Right kidney (tissue), 9 donors: ENCODE results near the gene BSPRY.

Source experiments
- DNase-seq: peaks from one replicate; pipeline ENCODE4 v3.0.0-alpha.2; 2016
- long read RNA-seq, 8 donors: transcript quantifications; one replicate each; lab custom pipeline, GENCODE V29; 2026

Gene BSPRY
- long read RNA-seq, donor 1, partial matches to known transcripts, result 0 of 2 reads
- long read RNA-seq, donor 1, other reads (novel, unspliced or antisense), result 0 of 2 reads
- long read RNA-seq, donor 2, partial matches to known transcripts, result 0 of 3 reads
- long read RNA-seq, donor 2, other reads (novel, unspliced or antisense), result 0 of 3 reads
- long read RNA-seq, donor 3, partial matches to known transcripts, result 0 of 3 reads
- long read RNA-seq, donor 3, other reads (novel, unspliced or antisense), result 0 of 3 reads
- long read RNA-seq, donor 4, partial matches to known transcripts, result 0 of 2 reads
- long read RNA-seq, donor 4, other reads (novel, unspliced or antisense), result 0 of 2 reads
- long read RNA-seq, donor 5, transcript BSPRY-201 (6 exons, 2,339 nt), result major isoform, 9 of 45 reads
- long read RNA-seq, donor 5, partial matches to known transcripts, result 10 of 45 reads
- long read RNA-seq, donor 5, other reads (novel, unspliced or antisense), result 26 of 45 reads
- long read RNA-seq, donor 6, partial matches to known transcripts, result 0 of 3 reads
- long read RNA-seq, donor 6, other reads (novel, unspliced or antisense), result 0 of 3 reads
- long read RNA-seq, donor 7, transcript BSPRY-201 (6 exons, 2,339 nt), result major isoform, 6 of 6 reads
- long read RNA-seq, donor 7, partial matches to known transcripts, result 0 of 6 reads
- long read RNA-seq, donor 7, other reads (novel, unspliced or antisense), result 0 of 6 reads
- long read RNA-seq, donor 8, transcript BSPRY-201 (6 exons, 2,339 nt), result major isoform, 6 of 6 reads
- long read RNA-seq, donor 8, partial matches to known transcripts, result 0 of 6 reads
- long read RNA-seq, donor 8, other reads (novel, unspliced or antisense), result 0 of 6 reads

DNA sequence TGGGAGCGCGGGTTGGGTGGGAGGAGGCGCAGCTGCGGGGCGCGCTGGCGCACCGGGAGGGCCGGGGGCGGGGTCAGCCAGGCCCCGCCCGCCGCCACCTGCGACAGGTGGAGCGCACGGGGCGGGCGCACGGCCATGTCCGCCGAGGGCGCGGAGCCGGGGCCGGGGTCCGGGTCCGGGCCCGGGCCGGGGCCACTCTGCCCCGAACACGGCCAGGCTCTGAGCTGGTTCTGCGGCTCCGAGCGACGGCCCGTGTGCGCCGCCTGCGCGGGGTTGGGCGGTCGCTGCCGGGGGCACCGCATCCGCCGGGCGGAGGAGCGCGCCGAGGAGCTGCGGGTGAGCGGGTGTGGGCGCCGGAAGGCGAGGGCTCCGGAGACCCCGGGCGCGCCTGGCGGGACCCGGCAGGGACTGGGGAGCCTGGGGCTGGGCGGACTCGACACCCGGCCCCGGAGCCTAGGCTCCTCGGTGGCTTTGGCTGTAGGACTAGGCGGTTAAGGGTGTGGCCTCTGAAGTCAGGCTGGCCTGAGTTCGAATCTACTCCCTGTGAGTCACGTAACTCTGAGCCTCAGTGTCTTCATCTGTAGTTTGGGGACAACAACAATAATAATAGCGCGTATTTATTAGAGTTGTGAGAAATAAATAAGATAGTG, at the start of gene BSPRY:
Gene BSPRY, plus strand, starts transcription at position 97 of the 650 bp plus-strand sequence. Its CDS starts 39 bp downstream, at position 136.
- peak; percentile 51 for DNase-seq

DNA sequence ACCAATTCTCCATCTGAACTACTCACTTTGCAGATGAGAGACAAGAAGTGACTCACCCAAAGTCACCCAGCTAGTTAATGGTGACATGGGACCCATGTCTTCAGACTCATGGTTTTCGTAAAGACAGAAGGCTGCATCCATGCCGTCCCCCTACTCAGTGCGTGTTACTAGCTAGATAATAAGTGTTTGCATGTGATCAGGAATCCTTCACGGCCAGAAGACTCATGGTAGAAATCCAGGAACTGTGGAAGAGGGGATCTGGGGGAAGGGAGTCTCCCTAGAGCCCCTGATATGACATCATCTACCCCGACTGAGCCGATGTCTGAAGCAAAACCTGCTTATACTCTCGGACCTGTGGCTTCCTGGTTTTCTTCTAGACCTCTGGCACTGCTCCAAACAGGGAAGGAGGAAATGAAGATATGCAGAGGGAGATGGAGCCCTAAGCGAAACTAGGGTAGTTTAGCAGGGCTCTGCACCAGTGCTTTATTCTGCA, 49.5 kb upstream of the BSPRY start:
- DNase-seq, result no peak

DNA sequence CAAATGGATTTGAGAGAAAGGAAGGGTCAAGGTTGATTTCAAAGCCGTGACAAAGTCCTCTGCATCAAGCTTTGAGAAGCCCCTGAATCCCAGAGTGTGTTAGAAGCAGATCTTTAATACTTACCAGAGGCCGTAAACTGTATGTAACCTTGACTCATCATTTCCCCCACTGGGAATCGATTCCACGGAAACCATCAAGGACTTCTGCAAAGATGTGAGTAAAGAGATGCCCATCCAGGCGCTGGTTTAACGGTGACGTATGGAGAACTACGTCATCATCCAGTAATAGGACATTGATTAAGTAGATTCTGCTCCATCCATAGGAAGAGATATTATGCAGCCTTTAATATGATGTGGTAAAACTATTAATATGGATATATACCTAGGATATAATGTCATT, 47.8 kb upstream of the BSPRY start:
- DNase-seq, result no peak

DNA sequence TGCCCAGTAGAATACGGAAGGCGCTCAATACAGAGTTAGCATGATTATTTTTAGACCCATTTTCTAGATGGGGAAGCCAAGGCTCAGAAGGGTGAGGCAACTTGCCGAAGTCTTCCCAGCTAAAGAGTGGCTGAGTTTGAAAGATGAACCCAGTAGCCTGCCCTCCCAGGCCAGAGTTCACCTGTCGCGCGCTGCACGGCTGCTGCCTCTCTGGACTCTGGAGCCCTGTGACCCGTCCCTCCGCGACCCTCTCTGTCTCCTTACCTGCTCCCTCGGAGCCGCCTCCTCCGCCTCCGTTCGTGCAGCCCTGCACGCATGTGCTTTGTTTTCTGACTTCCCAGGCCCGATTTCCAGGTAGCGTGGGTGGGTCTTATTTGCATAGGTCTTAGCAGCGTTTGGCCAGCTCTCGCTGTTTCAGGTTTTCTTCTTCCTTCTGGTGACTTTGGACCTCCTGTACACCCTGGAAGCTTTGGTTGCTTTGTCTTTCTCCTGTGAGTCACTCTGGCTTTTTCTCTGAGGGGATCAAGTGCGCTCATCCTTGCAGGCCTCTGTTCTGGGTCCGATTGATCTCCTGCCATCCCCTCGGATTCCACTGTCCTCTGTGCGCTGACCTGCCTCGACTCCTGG, 46.4 kb upstream of the BSPRY start, which contains the start of gene RNF183:
Gene RNF183, minus strand, starts transcription at position 585 of the 627 bp plus-strand sequence. CDS start 5,192 bp downstream, outside the sequence.
- peak; percentile 33 for DNase-seq

DNA sequence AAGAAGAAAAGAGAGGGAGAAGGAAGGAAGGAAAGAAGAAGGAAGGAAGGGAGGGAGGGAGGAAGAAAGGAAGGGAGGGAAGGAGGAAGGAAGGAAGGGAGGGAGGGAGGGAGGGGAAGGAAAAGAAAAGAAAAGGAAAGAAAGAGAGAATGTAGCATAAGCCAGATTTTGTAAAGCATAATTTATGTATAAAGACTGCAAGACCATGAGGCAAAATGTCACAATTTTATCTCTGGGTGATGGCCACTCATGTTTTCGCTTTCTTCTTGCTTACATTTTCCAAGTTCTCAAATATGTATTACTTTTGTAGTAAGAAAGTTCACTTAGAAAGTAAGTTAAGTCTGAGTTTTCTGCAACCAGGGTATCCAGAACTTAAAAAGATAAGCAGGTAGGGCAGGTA, 42.8 kb upstream of the BSPRY start:
- no peak for DNase-seq

DNA sequence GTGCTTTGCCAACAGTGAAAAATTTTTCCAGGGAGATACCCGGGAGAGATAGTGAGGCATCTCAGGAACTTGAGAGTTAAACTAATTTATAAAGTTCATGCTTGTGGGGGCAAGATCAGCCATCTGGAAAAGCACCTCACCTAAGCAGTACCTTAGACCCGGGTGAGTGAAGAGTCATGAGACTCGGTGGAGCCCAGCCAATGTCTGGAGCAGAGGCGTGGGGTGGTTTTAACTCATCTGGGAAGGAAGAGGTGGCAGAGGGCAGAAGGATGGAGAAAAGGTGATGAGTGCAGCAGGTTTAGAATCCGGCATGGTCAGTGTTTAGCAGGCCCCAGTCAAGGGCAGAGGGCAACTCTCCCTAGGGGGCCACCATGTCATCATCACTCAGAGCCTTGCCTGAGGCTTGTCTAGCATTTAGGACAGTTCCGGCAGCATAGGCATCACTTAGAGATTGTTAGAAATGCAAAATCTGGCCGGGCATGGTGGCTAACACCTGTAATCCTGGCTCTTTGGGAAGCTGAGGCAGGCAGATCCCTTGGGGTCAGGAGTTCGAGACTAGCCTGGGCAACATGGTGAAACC, 41.9 kb upstream of the BSPRY start:
- no peak for DNase-seq

DNA sequence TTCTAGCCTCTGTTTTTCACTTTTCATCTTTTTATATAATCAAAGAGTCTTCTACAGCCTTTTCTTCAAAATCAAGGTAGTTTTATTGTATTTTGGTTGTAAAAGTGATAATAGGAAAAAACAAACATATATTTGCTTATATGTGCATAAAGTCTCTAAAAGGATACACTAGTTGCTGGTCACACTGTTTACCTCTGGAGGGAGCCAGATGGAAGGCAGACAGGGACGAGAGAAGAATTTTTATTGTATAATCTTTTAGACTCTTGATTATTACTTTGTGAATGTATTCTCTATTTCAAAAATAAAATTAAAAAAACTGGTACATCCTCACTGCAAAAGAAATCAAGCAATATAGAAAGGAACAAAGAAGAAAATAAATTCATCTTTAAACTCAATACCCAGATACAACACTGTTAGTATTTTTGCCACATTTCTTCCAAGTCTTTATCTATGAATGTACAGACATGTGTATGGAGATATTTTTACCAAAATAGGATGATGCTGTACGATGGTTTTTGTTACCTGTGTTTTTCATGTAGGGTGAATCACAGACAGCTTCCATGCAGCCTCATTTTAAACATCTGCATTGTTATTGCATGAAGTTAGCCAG, 40.0 kb upstream of the BSPRY start:
- no peak for DNase-seq

DNA sequence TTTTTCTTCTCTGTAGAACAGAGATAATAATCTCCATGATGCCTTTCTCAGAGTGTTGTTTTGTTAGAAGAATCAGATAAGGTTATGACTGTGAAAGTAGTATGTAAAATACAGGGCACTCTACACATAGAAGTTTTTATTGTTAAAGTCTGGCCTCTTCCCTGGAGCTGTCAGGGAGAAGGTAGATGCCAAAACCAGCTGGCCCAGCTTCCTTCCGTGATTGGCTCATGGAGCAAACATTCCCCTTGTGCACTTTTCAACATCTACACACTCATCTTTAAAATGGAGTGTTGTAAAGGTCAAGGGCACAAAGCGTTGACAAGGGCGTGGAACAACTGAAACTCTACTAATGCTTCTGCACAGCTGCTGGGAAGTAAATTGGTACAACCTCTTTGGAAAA, 38.8 kb upstream of the BSPRY start:
- no peak for DNase-seq

DNA sequence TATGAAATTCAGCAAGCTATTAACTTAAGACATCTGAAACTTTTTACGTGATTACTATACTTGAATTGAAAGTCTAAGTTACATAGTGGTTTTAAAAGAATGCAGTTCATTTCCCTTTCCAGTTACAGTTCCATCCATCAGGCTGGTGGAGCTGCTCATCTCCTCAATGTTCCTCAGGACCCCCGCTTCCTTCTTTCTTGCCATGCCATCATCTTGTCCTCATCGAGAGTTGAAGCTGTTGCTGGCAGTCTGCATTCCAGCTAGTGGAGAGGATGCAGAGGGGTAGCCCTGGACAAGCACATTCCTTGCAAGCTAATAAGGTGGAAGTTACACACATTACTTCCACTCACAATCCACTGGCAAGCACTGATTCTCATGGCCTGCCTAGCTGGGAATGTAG, 37.4 kb upstream of the BSPRY start:
- DNase-seq, result no peak

DNA sequence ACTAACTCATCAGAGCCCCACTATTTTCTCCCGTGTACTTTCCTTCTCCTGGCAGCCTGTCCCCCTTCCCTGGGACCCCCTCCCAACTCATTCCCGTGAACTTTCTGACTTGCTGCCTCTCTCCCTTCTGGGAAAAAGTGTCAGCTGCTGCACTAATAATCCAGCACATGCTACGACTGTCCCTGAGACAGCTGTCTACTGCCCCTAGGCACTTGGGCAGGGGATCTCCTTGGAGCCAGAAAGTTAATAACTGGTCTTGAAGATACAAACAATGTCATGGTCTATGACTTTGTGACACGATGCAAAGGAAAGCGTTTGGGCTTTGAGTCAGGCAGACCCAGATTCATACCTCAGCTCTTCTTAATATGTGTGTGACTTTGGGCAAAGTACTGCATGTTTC, 36.1 kb upstream of the BSPRY start:
- DNase-seq, result no peak

DNA sequence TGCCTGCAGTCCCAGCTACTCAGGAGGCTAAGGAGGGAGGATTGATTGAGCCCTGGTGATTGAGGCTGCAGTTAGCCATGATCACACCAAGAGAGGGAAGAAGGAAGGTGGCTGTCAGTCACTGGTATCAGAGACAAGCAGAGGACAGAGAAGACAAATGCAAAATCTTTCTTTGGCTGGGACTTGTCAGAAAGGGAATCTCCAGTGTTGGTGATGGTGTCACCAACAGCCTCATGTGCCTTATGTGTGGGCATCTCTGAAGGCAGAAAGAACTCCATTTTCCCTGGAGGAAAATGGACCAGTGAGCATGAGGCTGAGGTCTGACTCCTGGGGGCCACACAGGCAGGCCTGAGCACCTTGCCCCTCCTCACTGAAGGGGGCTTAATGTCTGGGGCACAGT, 34.1 kb upstream of the BSPRY start:
- no peak for DNase-seq

DNA sequence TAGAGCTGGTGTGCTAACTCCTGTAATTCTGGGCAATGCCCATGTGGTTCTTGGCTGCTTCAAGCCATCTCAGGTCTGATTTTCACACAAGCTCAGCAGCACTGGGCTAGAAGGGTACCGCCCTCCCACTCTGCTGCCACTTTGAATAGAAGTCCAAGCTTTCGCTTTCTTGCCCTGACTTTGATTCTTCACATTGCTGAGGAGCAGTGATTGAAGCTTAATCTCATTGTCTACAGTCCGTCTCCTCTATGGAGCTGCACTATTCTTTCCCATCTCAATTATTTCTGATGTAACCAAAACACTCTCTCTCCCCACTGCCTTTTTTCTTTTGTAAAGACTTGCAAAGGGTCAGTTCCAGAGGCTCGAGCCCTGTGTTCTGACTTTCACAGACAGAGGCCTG, 33.3 kb upstream of the BSPRY start:
- DNase-seq, result no peak

DNA sequence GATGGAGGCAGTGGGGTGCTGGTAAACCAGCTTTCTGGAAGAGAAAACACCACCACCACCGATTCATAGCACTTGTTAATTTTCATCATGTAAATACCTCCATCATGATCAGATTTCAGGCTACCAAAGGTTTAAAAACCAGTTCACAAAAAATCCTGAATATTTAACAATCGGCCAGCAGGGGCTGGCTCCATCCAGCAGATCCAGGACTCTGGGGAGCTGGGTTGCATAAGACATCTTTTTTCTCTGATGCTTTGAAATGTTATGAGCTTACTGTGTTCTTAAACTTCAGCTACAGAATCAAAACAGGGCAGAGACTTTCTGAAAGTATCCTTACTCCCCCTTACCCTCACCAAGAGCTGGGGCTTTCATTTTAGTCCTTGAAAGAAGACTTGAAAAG, 31.6 kb upstream of the BSPRY start:
- DNase-seq, result no peak

DNA sequence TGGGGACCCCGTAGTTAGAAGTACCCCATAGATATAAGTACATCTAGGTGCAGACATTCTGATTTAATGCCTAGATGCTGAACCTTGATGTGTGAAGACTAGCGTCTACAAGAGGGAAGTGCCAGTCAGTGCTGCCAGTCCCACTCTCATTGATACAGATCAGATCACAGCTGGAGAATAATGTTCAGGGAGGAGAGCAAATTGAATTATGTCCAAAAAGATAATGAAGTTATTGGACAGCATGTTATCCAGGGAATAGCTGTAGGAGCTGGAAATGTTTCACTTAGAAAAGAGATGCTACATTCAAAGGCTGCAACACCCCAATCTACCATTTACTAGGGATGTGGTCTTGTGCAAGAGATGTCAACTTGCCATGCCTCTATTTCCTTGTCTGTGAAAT, 30.3 kb upstream of the BSPRY start:
- DNase-seq, result no peak

DNA sequence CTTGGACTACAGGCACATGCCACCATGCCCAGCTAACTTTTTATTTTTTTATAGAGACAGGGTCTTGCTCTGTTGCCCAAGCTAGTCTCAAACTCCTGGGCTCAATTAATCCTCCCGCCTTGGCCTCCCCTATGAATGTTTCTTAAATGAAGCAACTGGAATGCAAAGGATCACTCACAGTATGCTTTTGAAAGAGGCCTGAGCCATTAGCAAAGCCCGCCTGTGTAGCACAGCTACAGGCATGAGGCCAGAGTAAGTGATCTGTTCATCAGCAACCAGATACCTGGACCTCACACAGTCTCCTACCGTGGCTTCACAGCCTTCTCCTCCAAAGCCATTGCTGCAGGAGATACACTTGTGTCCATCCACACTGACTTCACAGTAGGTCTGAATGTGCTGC, 29.3 kb upstream of the BSPRY start:
- no peak for DNase-seq

DNA sequence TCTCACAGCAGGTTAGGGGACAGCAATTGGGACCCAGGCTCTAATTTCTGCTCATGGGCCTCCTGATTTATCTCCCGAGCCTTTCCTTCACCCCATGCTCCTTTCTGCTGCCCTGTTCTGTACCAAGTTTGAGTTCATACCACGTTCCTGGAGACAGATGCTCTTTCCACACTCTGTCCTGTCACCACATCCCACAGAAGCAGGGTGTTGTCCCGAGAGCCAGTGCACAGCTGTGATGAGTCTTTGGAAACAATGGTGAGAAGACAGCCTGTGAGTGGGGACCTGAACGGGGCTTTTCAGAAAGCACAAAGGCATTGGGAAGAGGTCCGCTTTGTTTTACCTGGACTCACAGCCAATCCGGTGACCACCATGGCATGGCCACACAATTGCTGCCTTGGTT, 26.7 kb upstream of the BSPRY start:
- DNase-seq, result no peak

DNA sequence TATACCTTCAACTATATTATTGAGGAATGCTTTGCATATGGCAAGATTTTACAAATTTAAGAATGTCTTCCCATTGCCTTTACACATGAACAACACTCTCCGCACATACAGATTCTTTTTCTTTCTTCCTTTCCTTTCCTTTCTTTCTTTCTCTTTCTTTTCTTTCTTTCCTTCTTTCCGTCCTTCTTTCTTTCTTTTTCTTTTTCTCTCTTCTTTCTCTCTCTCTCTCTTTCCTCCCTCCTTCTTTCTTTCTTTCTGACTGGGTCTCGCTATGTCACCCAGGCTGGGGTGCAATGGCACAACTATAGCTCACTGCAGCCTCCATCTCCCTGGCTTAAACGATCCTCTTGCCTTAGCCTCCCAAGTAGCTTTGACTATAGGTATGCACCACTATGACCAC, 23.1 kb upstream of the BSPRY start:
- no peak for DNase-seq

DNA sequence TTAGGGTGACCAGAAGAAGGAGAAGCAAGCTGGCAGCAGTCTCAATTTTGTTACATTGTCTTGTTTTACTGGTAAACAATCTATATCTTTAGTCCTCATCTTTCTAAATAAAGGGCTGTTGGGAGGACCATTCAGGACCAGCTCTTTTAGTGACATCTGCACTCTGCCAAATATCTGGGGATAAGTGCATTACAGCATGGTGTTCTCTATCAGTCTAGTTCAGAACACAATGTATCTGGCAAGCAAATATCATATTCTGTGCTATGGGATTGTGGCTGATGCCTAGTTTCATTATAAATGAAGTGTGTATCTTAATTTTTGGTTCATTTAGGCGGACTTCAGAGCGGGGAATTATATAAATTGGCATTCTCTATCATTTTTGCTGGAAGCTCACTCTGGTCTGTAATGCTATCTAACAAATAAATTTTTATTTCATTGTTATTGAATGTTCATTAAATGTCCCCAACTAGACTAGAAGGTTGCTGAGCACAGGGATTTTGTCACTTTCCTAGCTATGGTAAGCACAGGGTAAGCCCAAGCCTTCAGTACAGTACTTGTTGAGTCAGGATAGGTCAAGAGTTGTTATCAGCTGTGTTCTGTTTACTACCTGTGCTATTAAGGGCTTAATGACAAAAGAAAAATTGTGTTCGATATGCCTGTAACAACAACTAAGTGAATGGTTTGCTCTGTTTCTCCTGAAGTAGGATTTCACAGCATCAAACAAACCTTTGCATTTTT, 21.1 kb upstream of the BSPRY start:
- no peak for DNase-seq

DNA sequence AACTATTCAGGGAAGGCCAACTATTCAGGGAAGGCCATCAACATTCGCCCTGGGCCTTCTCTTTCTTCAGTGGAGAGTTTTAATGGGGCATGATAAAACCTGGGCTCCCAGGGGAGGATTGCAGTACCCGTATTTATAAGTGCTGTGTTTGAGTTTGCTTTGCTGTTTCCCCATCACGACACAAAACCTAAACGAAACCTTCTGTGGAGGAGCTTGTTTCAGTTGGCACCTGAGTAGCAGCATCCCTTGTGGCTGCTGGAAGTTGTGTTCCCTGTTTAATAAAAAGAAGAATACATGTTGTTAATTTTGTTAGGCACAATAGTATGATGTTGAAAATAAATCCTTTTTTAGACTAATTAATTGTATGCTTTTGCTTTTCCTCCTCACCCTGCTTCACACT, 17.6 kb upstream of the BSPRY start:
- DNase-seq, result no peak

DNA sequence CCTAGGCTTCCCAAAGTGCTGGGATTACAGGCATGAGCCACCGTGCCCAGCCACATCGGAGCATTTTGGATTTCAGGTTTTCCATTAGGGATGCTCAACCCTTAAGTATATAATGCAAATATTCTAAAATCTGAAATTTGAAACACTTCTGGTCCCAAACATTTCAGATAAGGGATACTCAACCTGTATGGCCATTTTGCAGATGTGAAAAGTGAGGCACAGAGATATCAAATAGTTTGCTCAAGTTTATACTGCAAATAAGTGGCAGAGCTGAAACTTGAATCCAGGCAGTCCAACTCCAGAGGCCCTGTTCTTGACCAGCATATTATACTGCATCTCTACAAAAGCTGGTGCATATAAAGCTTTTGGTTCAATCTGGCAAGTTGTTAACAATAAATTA, 11.6 kb upstream of the BSPRY start:
- DNase-seq, result no peak
